HG03064 (cell line): ENCODE data around the gene TRPC1.

ENCODE experiments used
- ATAC-seq: cut with Tn5 transposase; IDR thresholded peaks from one replicate; pipeline ENCODE4 v1.9.1; 2021; ENCODE audit warnings: low read depth; ENCODE audit not compliant: unreplicated experiment

The TRPC1 gene

DNA sequence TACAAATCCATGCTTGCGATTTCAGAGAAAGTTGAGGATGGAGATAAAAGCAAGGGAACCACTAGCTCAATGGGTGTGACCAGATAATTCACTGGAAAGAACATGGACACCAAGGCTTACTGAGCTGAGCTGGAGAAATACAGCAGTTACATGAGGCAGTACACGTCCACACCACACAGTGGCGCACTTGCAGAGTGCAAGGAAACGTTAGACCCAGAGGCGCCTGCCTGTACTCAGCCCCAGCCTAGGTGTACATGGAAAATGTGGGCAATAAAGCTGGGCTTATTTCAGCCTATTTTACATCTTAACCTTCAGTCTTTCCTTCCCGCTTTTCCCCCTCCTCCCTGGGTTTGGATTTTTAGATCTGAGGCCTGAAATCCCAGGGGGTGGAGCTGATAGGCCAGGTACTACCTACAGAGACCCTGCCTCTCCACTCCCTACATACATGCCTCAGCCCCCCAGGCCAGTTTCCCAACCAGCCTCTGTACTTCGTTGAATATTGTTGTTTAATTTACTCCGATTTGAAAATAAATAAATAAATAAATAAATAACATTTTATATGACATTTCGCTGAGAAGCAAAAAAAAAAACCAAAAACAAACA lies 105.0 kb downstream of the TRPC1 start:
- ATAC-seq = peak; percentile 97

DNA sequence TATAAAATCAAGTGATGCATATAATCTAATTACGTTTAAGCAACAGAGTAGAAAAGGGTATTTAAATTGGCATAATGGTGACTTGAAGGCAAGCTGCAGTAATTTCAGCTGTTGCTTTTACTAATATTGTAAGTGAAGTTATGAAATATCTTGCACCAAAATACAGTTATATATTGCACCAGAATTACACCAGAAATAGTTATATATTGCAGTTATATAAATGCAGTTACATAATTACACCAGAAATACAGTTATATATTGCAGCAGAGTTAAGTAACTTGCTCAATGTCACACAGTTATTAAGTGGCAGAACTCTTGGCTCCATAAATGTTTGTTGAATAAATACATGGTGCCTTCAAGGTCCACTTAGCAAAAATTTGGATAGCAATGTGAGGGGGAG lies 113.7 kb downstream of the TRPC1 start:
- ATAC-seq = no peak

DNA sequence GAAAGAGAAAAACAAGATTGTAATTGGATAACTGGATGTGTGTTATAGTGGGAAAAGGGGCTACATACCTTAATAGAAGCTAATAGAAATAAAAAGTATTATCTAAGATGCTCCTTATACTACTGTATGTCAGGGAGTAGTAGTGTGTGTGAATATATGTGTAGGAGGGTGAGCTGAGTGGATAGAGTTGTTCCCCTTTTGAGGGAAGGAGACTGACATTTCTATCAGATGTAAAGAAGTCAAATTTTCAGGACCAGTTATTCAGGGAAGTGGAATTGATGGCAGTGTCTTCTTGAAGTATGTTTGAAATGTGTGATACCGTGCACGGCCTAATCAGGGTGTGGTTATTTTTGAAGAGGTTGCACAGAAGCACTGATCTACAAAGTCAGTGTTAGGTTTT lies 116.0 kb downstream of the TRPC1 start:
- no peak for ATAC-seq

GRCh38 chr3:142844339-142844977 lies 120.6 kb downstream of the TRPC1 start:
- ATAC-seq = no peak

DNA sequence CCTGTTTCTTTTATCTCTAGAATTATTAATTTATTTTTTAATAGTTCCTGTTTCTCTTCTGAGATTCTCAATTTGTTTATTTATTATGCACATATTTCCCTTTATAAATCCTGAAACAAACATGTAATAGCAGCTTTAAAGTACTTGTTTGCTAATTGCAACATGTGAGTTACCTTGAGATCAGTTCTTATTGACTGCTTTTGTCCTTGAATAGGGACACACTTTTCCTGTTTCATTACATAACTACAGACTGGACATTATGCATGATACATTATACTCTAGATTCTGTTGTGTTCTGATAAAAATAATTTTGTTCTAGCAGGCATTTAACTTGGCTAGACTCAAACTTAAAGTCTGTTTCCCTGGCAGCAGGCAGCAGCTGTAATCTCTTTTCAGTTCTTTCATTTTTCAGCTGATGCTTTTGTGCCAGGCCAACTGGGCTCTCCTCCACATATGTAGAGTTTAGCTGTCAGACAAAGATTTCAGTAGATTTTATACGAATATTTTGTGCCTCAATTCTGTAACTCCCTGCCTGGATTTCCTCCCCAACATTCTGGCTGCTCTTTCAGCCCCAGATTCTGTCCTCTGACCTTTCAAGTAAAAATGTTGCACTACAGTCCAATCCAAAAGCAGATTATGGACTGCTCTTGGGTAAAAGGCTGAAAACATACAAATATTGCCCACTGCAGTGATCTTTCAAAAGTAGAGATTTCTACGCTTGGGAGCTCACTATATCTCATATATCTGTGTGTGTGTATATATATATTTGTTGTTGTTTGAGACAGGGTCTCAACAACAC lies 123.1 kb downstream of the TRPC1 start:
- ATAC-seq = no peak

GRCh38 chr3:142849148-142849547 lies 125.3 kb downstream of the TRPC1 start:
- ATAC-seq = no peak

DNA sequence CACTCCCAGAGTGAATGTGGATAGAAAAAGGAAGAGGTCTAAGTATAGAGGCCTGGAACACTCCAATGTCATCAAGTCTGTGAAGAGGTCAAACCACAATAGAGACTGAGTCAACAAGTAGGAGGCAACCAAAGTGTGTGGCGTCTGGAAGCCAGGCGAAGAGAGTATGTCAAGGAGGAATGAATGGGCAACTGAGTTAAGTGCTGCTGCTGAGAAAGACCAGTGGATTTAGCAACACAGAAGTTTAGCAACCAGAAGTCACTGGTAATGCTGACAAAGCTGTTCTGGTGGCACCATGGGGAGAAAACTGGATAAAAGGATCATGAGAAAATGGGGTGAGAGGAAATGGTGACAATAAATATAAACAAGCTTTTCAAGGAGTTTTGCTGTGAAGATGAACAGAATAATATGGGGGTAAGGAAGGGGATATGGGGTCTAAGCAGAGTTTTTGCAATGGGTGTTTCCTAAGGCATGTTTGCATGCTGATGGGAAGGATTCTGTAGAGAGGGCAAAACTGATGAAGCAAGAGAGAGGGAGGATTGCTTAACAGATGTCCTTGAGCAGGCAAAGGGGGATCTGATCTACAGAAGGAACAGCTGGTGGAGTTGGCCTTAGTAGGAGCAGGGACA lies 126.7 kb downstream of the TRPC1 start:
- ATAC-seq = no peak

GRCh38 chr3:142852009-142852408 lies 128.2 kb downstream of the TRPC1 start:
- no peak for ATAC-seq

GRCh38 chr3:142853270-142854168 lies 129.7 kb downstream of the TRPC1 start:
- ATAC-seq = no peak

- no peak for ATAC-seq
Measured at GRCh38 chr3:142857056-142857455, 133.2 kb downstream of the TRPC1 start.
